Measurements from ENCODE around the gene OTOF.

The OTOF gene

DNA sequence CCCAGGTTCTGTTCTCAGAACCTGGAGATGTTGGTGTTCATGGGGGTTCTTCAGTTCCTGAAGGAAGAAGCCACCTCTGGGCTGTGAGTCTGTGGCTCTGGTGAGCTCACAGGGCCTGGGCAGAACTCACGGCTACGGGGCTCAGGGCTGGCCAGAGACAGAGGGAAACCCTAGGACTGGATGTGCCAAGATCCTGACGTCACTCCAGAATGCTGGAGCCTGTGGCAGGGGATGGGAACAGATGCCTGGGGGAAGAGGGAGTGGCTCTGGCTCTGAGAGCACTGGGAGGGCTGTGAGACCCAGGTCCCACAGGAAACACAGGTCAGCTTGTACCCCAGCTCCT, at the start of gene OTOF:
OTOF (minus strand) TSS at position 214 of the 343 bp plus-strand sequence.
- FAIRE-seq, result no peak

- no peak for FAIRE-seq
Observed at GRCh38 chr2:26526589-26526988, 48.7 kb upstream of the OTOF start.

DNA sequence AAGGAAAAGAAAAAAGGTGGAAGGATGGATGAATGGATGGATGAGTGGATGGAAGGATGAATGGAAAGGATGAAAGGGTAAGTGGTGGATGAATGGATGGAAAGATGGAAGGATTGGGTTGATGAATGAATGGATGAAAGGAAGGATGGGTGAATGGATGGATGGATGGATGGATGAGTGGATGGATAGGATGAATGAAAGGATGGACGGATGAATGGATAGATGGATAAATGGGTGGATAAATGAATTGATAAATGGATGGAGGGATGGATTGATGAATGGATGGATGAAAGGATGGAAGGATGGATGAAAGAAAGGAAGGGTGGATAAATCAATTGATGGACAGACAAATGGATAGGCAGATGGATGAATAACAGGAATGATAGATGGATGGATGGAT, 48.2 kb upstream of the OTOF start:
- no peak for FAIRE-seq

DNA sequence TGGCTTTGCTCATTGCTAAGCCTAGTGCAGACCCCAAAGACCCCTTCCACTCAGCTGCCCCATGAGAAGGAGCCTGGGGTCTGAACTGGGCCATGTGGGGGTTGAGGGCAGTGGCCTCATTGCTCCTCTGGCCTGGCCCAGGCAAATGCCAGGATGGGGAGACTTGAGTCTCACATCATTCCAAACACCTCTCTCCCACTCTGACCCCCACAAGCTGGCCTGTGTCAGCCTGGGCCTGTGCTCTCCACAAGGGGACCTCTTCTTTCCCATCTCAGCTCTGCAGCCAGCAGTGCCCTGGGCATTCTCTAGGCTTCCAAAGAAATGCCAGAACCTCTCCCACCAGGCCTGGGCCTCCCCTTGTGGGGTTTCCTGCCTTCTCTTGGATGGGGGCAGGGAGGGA, 45.8 kb upstream of the OTOF start:
- no peak for FAIRE-seq

DNA sequence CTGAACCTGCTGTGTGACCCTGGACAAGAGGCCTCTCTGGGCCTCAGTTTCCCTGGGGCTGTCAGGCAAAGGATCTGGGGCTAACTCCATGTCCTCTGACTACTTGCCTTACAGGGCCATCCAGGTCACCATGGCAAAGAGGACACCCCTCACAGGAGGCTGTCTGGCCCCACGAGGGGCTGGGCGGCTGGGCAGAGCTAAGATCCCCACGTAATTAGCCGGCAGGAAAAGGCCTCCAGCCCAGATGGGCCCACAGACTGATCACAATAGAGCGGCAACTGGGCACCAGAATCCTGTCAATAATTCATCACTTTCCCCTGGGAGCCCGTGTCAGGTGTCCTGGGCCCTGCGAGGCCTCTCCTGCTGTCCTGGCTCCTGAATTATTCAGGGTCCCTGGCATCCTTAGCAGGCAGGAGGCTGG, 44.8 kb upstream of the OTOF start:
- FAIRE-seq, result no peak

DNA sequence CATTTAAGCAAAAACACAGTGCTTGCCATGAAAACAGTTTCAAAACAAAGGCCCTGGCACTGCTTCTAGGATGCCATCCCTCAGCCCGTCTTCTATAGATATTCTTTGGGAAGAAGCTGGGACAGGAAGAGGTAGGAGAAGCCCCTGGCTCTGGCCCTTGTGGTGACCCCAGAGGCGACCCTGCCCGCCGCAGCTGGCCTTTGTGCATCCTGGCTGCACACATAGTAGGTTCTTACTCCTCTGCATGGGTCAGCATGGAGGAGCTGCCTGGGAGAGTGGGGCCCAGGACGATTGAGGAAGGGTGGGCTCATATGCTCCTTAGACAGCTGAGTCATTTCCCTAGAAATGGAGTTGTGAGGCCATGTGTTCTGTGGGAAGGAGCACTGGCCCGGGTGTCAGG, 44.4 kb upstream of the OTOF start:
- FAIRE-seq, result no peak

GRCh38 chr2:26521913-26522180, 43.9 kb upstream of the OTOF start:
- FAIRE-seq, result no peak

GRCh38 chr2:26521054-26521912, 43.4 kb upstream of the OTOF start:
- no peak for FAIRE-seq

DNA sequence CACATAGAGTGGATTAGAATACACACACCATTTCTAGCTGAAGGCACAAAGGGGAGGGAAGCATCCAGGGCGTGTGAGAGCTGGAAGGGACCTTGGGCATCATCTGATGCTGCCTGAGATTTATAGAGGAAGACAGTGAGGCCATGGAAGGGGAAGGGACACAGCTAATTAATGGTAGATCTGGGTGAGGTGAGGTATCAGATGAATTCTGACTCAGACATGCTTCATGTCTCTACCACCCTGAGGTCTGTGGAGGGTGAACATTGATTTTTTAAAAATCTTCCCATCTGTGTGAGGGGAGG, 42.2 kb upstream of the OTOF start:
- no peak for FAIRE-seq

DNA sequence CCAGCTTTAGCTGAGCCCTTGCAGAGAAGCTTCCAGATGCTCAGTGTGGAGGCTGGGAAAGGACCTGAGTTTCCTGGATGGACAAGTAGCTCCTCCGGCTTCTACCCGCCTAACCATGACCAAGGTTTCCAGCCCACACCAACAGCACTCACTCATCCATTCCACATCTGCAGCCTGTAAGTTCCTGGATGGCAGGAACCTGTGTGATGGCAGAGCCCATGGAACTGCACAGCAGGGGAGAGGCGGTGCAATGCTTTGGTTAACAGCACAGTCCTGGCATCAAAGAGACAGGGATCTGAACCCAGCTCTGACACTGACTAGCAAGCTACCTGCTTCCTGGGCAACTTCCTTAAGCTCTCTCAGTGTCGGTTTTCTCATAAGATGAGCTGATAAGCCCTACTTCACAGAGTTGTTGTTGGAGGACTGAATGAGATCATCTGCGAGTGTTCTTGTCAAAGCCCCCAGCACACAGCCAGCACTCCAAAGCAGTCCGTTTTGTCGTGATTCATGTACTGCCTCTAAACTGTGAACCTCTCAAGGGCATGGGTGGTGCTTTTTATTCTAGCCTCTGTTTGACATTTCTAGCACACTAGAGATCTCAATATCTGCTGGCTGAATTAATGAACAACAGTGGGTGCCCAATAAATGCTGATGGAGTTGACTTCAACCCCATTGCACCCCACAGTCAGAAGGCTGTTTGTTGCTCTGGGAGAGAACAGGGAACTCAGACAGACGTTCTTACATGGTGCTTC, 41.6 kb upstream of the OTOF start:
- no peak for FAIRE-seq

- no peak for FAIRE-seq
Observed at GRCh38 chr2:26516781-26517180, 38.9 kb upstream of the OTOF start.

- FAIRE-seq, result no peak
Observed at GRCh38 chr2:26516246-26516645, 38.3 kb upstream of the OTOF start.

- no peak for FAIRE-seq
Observed at GRCh38 chr2:26515771-26516170, 37.8 kb upstream of the OTOF start.

DNA sequence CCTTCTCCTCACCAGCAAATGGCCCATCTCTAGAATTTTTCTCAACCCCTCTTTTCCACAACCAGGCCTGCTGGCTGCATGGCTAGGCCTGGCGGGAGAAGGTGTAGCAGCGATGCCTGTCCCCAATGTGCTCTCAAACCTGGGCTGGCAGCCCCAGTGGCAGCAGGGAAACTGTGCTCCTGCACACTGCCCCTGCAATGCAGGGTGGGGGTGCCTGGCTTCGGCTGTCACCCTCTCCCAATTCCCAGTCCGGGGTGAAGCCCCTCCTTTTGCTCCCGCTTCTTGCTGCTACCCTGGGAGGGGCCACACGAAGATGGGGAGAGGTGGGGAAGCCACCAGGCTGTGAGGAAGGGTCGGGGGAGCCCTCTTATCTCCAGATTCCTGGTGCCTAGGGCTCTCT, 36.1 kb upstream of the OTOF start:
- no peak for FAIRE-seq

DNA sequence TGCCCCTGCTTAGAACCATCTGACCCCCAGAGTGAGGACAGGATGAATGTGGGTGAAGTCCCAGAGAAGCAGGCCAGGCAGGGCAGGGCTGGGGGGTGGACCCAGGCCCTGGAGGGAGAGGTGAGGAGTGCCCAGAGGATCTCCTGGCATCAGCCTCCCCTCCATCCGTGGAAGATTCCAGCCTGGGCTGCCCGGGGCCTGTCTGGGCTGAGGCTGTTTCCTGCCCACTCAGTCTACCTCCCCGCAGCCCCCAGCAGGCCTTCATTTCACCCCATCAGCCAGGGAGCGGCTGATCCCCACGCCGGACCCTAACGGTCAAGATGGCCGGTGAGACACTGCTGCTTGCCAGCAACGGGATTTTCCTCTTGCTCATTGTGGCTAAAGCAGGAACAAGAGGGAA, 35.3 kb upstream of the OTOF start:
- no peak for FAIRE-seq

GRCh38 chr2:26511466-26511865, 33.5 kb upstream of the OTOF start:
- no peak for FAIRE-seq

DNA sequence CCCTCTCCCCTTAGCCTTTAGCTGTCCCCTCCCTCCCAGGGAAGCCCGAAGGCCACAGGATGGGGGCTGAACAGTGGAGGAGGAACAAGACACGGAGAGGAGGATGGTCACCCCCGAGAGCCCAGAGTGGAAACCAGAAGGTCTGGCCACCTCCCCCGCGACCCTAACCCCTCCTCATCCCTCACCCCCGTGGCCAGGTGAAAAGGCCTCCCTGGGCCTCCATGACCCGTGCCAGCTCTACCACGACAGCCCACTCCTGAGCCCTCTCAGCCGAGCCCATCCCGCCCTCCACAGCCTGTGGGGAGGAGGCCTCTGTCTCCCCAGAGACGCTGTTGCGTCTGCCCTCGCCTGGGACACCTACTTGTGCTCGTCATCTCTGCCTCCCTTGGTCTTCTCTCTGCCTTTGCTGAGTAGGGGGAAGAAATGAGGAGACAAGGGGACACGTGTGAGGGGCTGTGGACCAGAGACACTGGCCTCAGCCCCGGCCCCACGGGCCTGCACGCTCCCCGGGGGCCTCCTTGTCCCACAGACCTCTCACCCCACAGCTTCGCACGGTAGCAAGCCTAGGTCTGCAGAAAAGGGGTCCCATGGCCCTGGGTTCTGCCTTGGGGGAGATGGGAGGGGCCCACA, 32.5 kb upstream of the OTOF start:
- FAIRE-seq, result no peak

DNA sequence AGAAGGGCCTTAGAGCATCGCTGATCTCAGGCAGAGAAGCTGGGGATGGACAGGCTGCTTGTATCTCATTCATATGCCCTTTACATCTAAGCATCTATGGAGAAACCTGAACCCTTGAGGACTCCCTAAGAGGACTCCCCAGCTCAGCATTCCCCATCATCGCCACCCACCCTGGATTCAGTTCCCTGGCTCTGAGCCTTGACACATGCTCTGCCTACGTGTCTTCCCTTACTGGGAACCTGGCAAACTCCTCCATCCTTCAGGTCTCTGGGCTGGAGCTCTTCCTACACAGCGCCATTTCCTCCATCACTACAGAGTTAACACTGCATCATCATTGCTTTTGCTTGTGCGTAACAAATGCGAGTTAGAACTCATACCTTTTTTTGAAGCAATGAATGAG, 31.2 kb upstream of the OTOF start:
- no peak for FAIRE-seq

GRCh38 chr2:26507932-26508331, 30.0 kb upstream of the OTOF start:
- no peak for FAIRE-seq

DNA sequence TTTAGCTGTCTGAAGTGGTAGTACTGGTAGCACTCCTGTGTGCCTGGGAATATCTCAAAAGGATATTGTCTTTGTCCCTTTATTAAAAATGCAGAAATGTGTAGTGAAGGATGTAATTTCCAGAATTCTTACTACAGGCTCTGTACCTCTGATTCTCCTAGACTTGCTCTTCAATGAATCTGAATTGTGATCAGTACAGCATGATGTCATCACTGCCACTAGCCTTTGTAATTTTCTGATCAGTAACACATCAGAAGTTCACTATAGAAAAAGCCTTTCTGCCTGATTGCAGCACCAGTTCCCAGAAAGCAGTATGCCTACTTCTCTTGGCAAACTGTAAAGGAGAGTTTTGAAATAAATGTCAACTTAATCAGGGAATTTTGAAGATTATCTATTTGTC, 29.2 kb upstream of the OTOF start:
- FAIRE-seq, result no peak

- FAIRE-seq, result no peak
Observed at GRCh38 chr2:26506279-26506678, 28.4 kb upstream of the OTOF start.

GRCh38 chr2:26504002-26504401, 26.1 kb upstream of the OTOF start:
- no peak for FAIRE-seq

GRCh38 chr2:26503231-26503880, 25.4 kb upstream of the OTOF start:
- no peak for FAIRE-seq

- no peak for FAIRE-seq
Observed at GRCh38 chr2:26500406-26500805, 22.5 kb upstream of the OTOF start.

All from endometrium (tissue), 2 donors.